Spleen (tissue), 11 donors: ENCODE results near the gene ADAMTS17. TPM values are rescaled to one million over a fixed set of nuclear protein-coding genes. Genes with fewer than 3 reads are reported as not detected.

Source experiments
- DNase-seq: peaks from one replicate; pipeline ENCODE4 v3.0.0-alpha.2; 2020
- H3K27ac ChIP-seq, 8 donors: fragments of 200-600 bp; sonication (generic) in 7 of 8; 1 replicate in 4 of 8; 2 replicates in 4 of 8; pipeline versions ENCODE4 v1.5.0 to v1.8.0; 2016 to 2021; ENCODE audit warnings: inconsistent platforms in 4 of 8, mild to moderate bottlenecking in 4 of 8, moderate library complexity in 1 of 8
- H3K27me3 ChIP-seq, 7 donors: fragments of 200-600 bp; sonication (generic) in 6 of 7; replicated peaks in 1 of 7; 1 replicate in 4 of 7; 2 replicates in 3 of 7; pipeline versions ENCODE4 v1.5.0 to v1.8.0; 2016 to 2021; ENCODE audit warnings: inconsistent platforms in 3 of 7, mild to moderate bottlenecking in 1 of 7
- H3K36me3 ChIP-seq, 6 donors: fragments of 200-600 bp; sonication (generic) in 5 of 6; 1 replicate in 4 of 6; 2 replicates in 2 of 6; pipeline versions ENCODE4 v1.5.0 to v1.8.0; 2016 to 2021; ENCODE audit warnings: inconsistent platforms in 2 of 6
- H3K4me1 ChIP-seq, 6 donors: fragments of 200-600 bp; sonication (generic) in 5 of 6; 1 replicate in 3 of 6; 2 replicates in 3 of 6; pipeline versions ENCODE4 v1.5.0 to v1.8.0; 2016 to 2021; ENCODE audit warnings: inconsistent platforms in 3 of 6
- H3K4me3 ChIP-seq, 8 donors: fragments of 200-600 bp; sonication (generic) in 7 of 8; 1 replicate in 4 of 8; 2 replicates in 4 of 8; pipeline versions ENCODE4 v1.5.0 to v1.8.0; 2016 to 2021; ENCODE audit warnings: inconsistent platforms in 4 of 8, mild to moderate bottlenecking in 4 of 8, moderate library complexity in 2 of 8
- H3K9me3 ChIP-seq, 8 donors: fragments of 200-600 bp; sonication (generic) in 7 of 8; 1 replicate in 4 of 8; 2 replicates in 4 of 8; pipeline versions ENCODE4 v1.5.0 to v1.8.0; 2016 to 2021; ENCODE audit warnings: inconsistent platforms in 4 of 8
- CTCF ChIP-seq, 11 experiments: fragments of 200-600 bp in 7 of 11; fragments of 450-650 bp in 4 of 11; sonication (generic) in 4 of 11; IDR thresholded peaks in 8 of 11; conservative IDR thresholded peaks in 3 of 11; 1 replicate in 7 of 11; 2 replicates in 4 of 11; pipeline versions ENCODE4 v1.4.0 to v1.8.0; 2016 to 2021; ENCODE audit warnings: antibody characterized with exemption in 11 of 11, inconsistent platforms in 4 of 11, mild to moderate bottlenecking in 1 of 11
- POLR2A ChIP-seq, 3 donors: fragments of 450-650 bp; IDR thresholded peaks; one replicate each; pipeline ENCODE4 v1.5.1; 2017; ENCODE audit warnings: antibody characterized with exemption in 3 of 3, mild to moderate bottlenecking in 1 of 3
- POLR2AphosphoS5 ChIP-seq, 3 donors: sonication (generic); formaldehyde crosslinking; IDR thresholded peaks; one replicate each; pipeline ENCODE4 v1.5.1; 2017; ENCODE audit warnings: antibody characterized with exemption in 3 of 3
- WGBS, 5 donors: extraction: QIAGEN DNeasy Blood & Tissue Kit in 3 of 5; methylation state at CpG; one replicate each; pipeline versions ENCODE4 v1.1.5 to v1.1.7; 2013 to 2018; 5-methylcytosine and 5-hydroxymethylcytosine counted together
- intact Hi-C: fragments of 100-400 bp; cut with DNase I; formaldehyde crosslinking; loops from one replicate; pipeline ENCODE4 v1.15.0; 2023; ENCODE audit warnings: low total_unique reads
- polyA plus RNA-seq, 3 donors: library from polyadenylated mRNA; stranded (reverse); fragments of 200-250 nt; gene quantifications; one replicate each; pipeline ENCODE4 v1.2.1, GENCODE V29; 2013
- total RNA-seq, 7 donors: library from RNA; depleted of rRNA in 3 of 7; stranded (reverse); fragments of >200 nt in 3 of 7; fragmentation: NEBNext Ultra II Directional in 4 of 7; extraction: Animal tissue kit (Norgen Biotek cat#: 25700) in 4 of 7; gene quantifications; one replicate each; pipeline versions ENCODE4 v1.1.0 to v1.2.1, GENCODE V29; 2016 to 2021
- donor health status: healthy with polysubstance abuse.
- donor health status: DM: no; HTN: no; CAD: no; lungs with moderate emphysema.
- donor health status: DM: no; HTN: no; CAD: no.
- donor health status: Bipolar disorder and iron deficiency.
- donor health status: healthy.
- donor health status: DM: no; HTN: no; CAD: no.
- donor health status: DM: yes; HTN: yes; CAD: no.

ADAMTS17 gene
- total and polyA plus RNA-seq, 10 donors: 0.21 to 13.2 (median 5.8) TPM

DNA sequence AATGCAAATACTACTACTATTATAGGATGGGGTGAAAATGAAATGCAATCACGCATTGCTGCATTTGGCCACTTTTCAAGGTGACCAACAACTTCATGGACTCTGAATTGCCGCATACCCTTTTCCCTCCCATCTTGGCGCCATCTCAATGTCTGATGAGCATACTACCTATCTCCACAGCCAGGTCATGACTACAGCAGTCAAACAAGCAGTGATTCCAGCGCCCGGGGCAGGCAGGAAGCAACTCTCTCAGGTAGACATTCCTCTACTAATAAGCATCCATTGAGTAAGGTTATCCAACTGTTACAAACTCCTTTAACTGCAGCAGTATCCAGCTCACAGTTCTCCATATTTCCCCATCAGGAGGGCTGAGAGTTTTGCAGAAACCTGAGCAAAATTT is 155.4 kb downstream of the ADAMTS17 start:
- intact Hi-C loops: no loop called here
- Histone ChIP-seq H3K4me3 (no peak overlapping the region), H3K36me3 (no peaks in the 10 kb centered on the region), H3K27me3 (no peaks in the 10 kb centered on the region), H3K4me1 (no peaks in the 10 kb centered on the region), H3K9me3 (no peaks in the 10 kb centered on the region), H3K27ac (no peak overlapping the region)
- DNase-seq: peak; percentile 23
- 87 to 96% (median 91%) methylated on average over 5 of the region's 5 CpGs for WGBS, 5 donors
- no peak for TF ChIP-seq POLR2A (IDR thresholded peaks at IDR 0.05)
- TF ChIP-seq CTCF (IDR thresholded peaks at IDR 0.05 in 8 of 11, conservative IDR thresholded peaks at IDR 0.05 in 3 of 11): no peak
- no peak for TF ChIP-seq POLR2AphosphoS5 (IDR thresholded peaks at IDR 0.05)

DNA sequence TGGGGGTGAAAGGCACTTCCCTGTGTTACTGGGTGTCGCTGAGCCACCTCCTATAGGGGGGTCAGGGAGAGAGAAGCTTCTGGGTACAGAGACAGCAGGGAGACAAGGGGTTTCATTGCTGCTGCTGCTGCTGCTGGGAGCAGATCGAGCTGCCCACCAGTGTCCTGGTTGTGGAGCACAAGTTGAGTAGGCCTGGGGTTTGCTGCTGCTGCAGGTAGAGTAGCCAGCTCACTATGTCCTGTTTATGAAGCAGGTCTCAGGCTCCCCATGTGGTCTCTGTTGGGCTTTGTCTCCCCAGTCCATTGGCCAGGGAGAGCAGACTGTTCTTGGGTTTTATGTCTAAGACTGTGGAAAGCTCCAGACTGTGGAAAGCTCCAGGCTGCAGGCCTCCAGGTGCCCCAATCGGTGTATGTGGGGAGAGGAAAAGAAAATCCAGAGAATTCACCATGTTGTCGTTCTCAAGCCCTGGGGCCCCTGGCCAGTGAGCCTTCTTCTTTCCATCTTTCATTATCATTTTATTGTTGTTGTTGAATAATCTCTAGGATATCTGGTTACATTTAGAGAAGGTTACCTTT is 157.8 kb downstream of the ADAMTS17 start:
- no peaks in the 10 kb centered on the region for H3K27me3 ChIP-seq
- TF ChIP-seq POLR2A (IDR thresholded peaks at IDR 0.05) (no peak), CTCF (IDR thresholded peaks at IDR 0.05 in 8 of 11, conservative IDR thresholded peaks at IDR 0.05 in 3 of 11) (no peak), POLR2AphosphoS5 (IDR thresholded peaks at IDR 0.05) (no peak)

DNA sequence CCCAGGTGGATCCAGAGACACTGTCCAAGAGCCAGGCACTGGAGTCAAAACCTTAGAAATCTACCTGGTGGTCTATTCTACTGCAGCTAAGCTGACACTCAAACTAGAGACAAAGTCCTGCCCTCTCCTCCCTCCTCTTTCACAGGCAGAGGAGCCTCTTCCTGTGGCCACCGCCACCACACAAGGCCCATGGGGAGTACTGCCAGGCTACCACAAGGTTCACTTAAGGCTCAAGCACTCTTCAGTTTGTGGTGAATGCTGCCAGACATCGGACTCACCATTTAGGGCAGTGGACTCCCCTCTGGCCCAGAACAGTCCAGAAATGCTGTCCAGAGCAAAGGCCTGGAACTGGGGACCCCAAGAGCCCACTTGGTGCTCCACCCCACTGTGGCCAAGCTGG is 160.9 kb downstream of the ADAMTS17 start:
- Histone ChIP-seq H3K36me3 (no peaks in the 10 kb centered on the region), H3K9me3 (peaks cover 0 to 1% (median 0%) of the 10 kb centered on the region in 8 donors), H3K27ac (no peak overlapping the region), H3K27me3 (no peaks in the 10 kb centered on the region), H3K4me3 (no peak overlapping the region), H3K4me1 (no peaks in the 10 kb centered on the region)
- intact Hi-C loops: no loop called here
- WGBS, 5 donors: 78 to 96% (median 89%) methylated on average over 2 of the region's 2 CpGs
- no peak for DNase-seq
- TF ChIP-seq POLR2AphosphoS5 (IDR thresholded peaks at IDR 0.05): no peak
- TF ChIP-seq CTCF (IDR thresholded peaks at IDR 0.05 in 8 of 11, conservative IDR thresholded peaks at IDR 0.05 in 3 of 11): no peak
- no peak for TF ChIP-seq POLR2A (IDR thresholded peaks at IDR 0.05)

More for the DNA sequence above, 157.8 kb downstream of the ADAMTS17 start:
- Histone ChIP-seq H3K27ac (no peak overlapping the region), H3K9me3 (no peaks in the 10 kb centered on the region), H3K36me3 (no peaks in the 10 kb centered on the region), H3K4me1 (no peaks in the 10 kb centered on the region), H3K4me3 (no peak overlapping the region)
- peak; percentile 27 for DNase-seq
- intact Hi-C loops: no loop called here
- WGBS, 5 donors: 75 to 87% (median 84%) methylated on average over 4 of the region's 4 CpGs

- WGBS, 5 donors: 62 to 77% (median 73%) methylated on average over 12 of the region's 12 CpGs
- Histone ChIP-seq H3K4me1 (no peaks in the 10 kb centered on the region), H3K4me3 (no peak overlapping the region), H3K27ac (no peak overlapping the region), H3K36me3 (no peaks in the 10 kb centered on the region), H3K9me3 (peaks cover 3 to 54% (median 40%) of the 10 kb centered on the region in 8 donors), H3K27me3 (no peaks in the 10 kb centered on the region)
- no peak for TF ChIP-seq CTCF (IDR thresholded peaks at IDR 0.05 in 8 of 11, conservative IDR thresholded peaks at IDR 0.05 in 3 of 11)
- no peak for TF ChIP-seq POLR2AphosphoS5 (IDR thresholded peaks at IDR 0.05)
- no peak for TF ChIP-seq POLR2A (IDR thresholded peaks at IDR 0.05)
- no peak for DNase-seq
- intact Hi-C loops: no loop called here
These were observed 166.2 kb downstream of the ADAMTS17 start for GRCh38 chr15:100175406-100176114.
